NOMO-1 treated with dmso at 0.1 percent for 144 hours (cell line): ENCODE measurements around the gene CIC.
"Not testable (repeated sequence)": the region's sequence is repeated elsewhere in the genome, so short reads cannot be mapped to it uniquely, and the experiment has no call there.

Experiments
- DNase-seq: peaks from one replicate; lab custom pipeline; 2025; ENCODE audit not compliant: unreplicated experiment; lab: John Stamatoyannopoulos, UW

The CIC gene

GRCh38 chr19:42254089-42254849, 14.8 kb upstream of the CIC start:
- DNase-seq = peak; percentile 79

- DNase-seq = peak; percentile 85
These were observed 13.9 kb upstream of the CIC start, which contains the start of gene ERF for GRCh38 chr19:42254850-42255765. TSS of gene ERF (minus strand) at chr19:42255128. CDS start at chr19:42254999, 129 bp downstream.

- DNase-seq = no peak
These were observed 13.0 kb upstream of the CIC start for GRCh38 chr19:42255766-42256745.

GRCh38 chr19:42257842-42258241, 11.2 kb upstream of the CIC start:
- DNase-seq = not testable (repeated sequence)

GRCh38 chr19:42261763-42262162, 7.3 kb upstream of the CIC start:
- DNase-seq = no peak

- DNase-seq = not testable (repeated sequence)
These were observed 2.9 kb upstream of the CIC start for GRCh38 chr19:42266105-42266504.

- not testable (repeated sequence) for DNase-seq
These were observed 2.0 kb upstream of the CIC start for GRCh38 chr19:42266928-42267603.

- DNase-seq = no peak
These were observed 1.4 kb upstream of the CIC start for GRCh38 chr19:42267644-42268141.

- DNase-seq = peak; percentile 99
These were observed 829 bp upstream of the CIC start for GRCh38 chr19:42268142-42268703.

GRCh38 chr19:42269478-42270345, 660 bp downstream of the CIC start:
- DNase-seq = no peak

GRCh38 chr19:42270346-42271044, 1.4 kb downstream of the CIC start:
- peak; percentile 60 for DNase-seq

- no peak for DNase-seq
These were observed 2.0 kb downstream of the CIC start for GRCh38 chr19:42271045-42271419.

GRCh38 chr19:42271861-42272534, 2.9 kb downstream of the CIC start:
- DNase-seq = no peak

- no peak for DNase-seq
These were observed 3.5 kb downstream of the CIC start for GRCh38 chr19:42272535-42272897.

- no peak for DNase-seq
These were observed 3.9 kb downstream of the CIC start for GRCh38 chr19:42272989-42273406.

- no peak for DNase-seq
These were observed 4.5 kb downstream of the CIC start for GRCh38 chr19:42273407-42274064.

GRCh38 chr19:42274065-42274682, 5.1 kb downstream of the CIC start:
- DNase-seq = no peak
